ENCODE data around the gene HYCC2. TPM values are rescaled to one million over a fixed set of nuclear protein-coding genes. Genes with fewer than 3 reads are reported as not detected.

The HYCC2 gene
- total RNA-seq, 1 donor = 11.7 TPM

- H3K4me3 ChIP-seq (ENCODE audit: low read depth, low read length) = peak overlapping the region; percentile 6
- DNase-seq (ENCODE audit: low read depth) = peak; percentile 47
- no peak for TF ChIP-seq CTCF (IDR thresholded peaks at IDR 0.05; ENCODE audit: insufficient read depth, low read length)
Observed at GRCh38 chr2:201114846-201115245, 43.4 kb upstream of the HYCC2 start.

- DNase-seq (ENCODE audit: low read depth) = no peak
- TF ChIP-seq CTCF (IDR thresholded peaks at IDR 0.05; ENCODE audit: insufficient read depth, low read length) = no peak
- no peak overlapping the region for H3K4me3 ChIP-seq (ENCODE audit: low read depth, low read length)
Observed at GRCh38 chr2:201114350-201114749, 42.9 kb upstream of the HYCC2 start.

GRCh38 chr2:201111096-201111495, 39.6 kb upstream of the HYCC2 start:
- H3K4me3 ChIP-seq (ENCODE audit: low read depth, low read length) = no peak overlapping the region
- no peak for DNase-seq (ENCODE audit: low read depth)
- no peak for TF ChIP-seq CTCF (IDR thresholded peaks at IDR 0.05; ENCODE audit: insufficient read depth, low read length)

- TF ChIP-seq CTCF (IDR thresholded peaks at IDR 0.05; ENCODE audit: insufficient read depth, low read length) = no peak
- H3K4me3 ChIP-seq (ENCODE audit: low read depth, low read length) = no peak overlapping the region
- no peak for DNase-seq (ENCODE audit: low read depth)
Observed at GRCh38 chr2:201110615-201111014, 39.1 kb upstream of the HYCC2 start.

- TF ChIP-seq CTCF (IDR thresholded peaks at IDR 0.05; ENCODE audit: insufficient read depth, low read length) = no peak
- no peak for DNase-seq (ENCODE audit: low read depth)
- no peak overlapping the region for H3K4me3 ChIP-seq (ENCODE audit: low read depth, low read length)
Observed at GRCh38 chr2:201109186-201109585, 37.7 kb upstream of the HYCC2 start.

GRCh38 chr2:201108341-201108740, 36.9 kb upstream of the HYCC2 start:
- no peak overlapping the region for H3K4me3 ChIP-seq (ENCODE audit: low read depth, low read length)
- no peak for TF ChIP-seq CTCF (IDR thresholded peaks at IDR 0.05; ENCODE audit: insufficient read depth, low read length)

GRCh38 chr2:201107624-201108023, 36.2 kb upstream of the HYCC2 start:
- H3K4me3 ChIP-seq (ENCODE audit: low read depth, low read length) = no peak overlapping the region
- DNase-seq (ENCODE audit: low read depth) = no peak
- no peak for TF ChIP-seq CTCF (IDR thresholded peaks at IDR 0.05; ENCODE audit: insufficient read depth, low read length)

More at GRCh38 chr2:201108341-201108740, 36.9 kb upstream of the HYCC2 start:
- DNase-seq (ENCODE audit: low read depth) = no peak

All from fibroblast of the aortic adventitia (primary cell).